PC-9 (cell line): ENCODE measurements around the gene ULK2.

Experiments used
- CTCF ChIP-seq: fragments of 200-600 bp; sonication (generic); conservative IDR thresholded peaks from 2 replicates; pipeline ENCODE4 v1.6.1; 2017; ENCODE audit warnings: mixed run types, antibody characterized with exemption, mild to moderate bottlenecking, moderate library complexity
- EZH2 ChIP-seq: fragments of 200-600 bp; sonication (generic); IDR thresholded peaks from 2 replicates; pipeline ENCODE4 v1.8.0; 2017; ENCODE audit warnings: antibody characterized with exemption, low read depth

GRCh38 chr17:19896679-19897078, 28.9 kb upstream of the ULK2 start:
- TF ChIP-seq CTCF (no peak), EZH2 (no peak)
